HUES48 (cell line): Measurements from ENCODE around the gene CDC25B.
A peak's percentile ranks its signal among the peaks of the same experiment; 100 is the strongest.
"Not testable (repeated sequence)": the region's sequence is repeated elsewhere in the genome, so short reads cannot be mapped to it uniquely, and the experiment has no call there.

Experiments
- H3K27ac ChIP-seq: one replicate; pipeline ENCODE4 v1.7.0; 2013; ENCODE audit warnings: low read depth, low read length, inconsistent platforms
- H3K27me3 ChIP-seq: 2 replicates; pipeline ENCODE4 v1.6.1; 2013; ENCODE audit warnings: mild to moderate bottlenecking, low read length; ENCODE audit not compliant: control insufficient read depth, insufficient read depth
- H3K36me3 ChIP-seq: 2 replicates; pipeline ENCODE4 v1.6.1; 2013; ENCODE audit warnings: low read length; ENCODE audit not compliant: control insufficient read depth, insufficient read depth
- H3K4me1 ChIP-seq: 2 replicates; pipeline ENCODE4 v1.6.1; 2013; ENCODE audit warnings: mild to moderate bottlenecking, low read length; ENCODE audit not compliant: control insufficient read depth, insufficient read depth
- H3K4me3 ChIP-seq: 2 replicates; pipeline ENCODE4 v1.5.1; 2013; ENCODE audit warnings: mild to moderate bottlenecking, low read depth, low read length
- H3K9ac ChIP-seq: 2 replicates; pipeline ENCODE4 v1.6.1; 2013; ENCODE audit warnings: mild to moderate bottlenecking, low read depth, low read length, moderate library complexity
- H3K9me3 ChIP-seq: 2 replicates; pipeline ENCODE4 v1.6.1; 2013; ENCODE audit warnings: low read length; ENCODE audit not compliant: control insufficient read depth, insufficient read depth

The CDC25B gene

DNA sequence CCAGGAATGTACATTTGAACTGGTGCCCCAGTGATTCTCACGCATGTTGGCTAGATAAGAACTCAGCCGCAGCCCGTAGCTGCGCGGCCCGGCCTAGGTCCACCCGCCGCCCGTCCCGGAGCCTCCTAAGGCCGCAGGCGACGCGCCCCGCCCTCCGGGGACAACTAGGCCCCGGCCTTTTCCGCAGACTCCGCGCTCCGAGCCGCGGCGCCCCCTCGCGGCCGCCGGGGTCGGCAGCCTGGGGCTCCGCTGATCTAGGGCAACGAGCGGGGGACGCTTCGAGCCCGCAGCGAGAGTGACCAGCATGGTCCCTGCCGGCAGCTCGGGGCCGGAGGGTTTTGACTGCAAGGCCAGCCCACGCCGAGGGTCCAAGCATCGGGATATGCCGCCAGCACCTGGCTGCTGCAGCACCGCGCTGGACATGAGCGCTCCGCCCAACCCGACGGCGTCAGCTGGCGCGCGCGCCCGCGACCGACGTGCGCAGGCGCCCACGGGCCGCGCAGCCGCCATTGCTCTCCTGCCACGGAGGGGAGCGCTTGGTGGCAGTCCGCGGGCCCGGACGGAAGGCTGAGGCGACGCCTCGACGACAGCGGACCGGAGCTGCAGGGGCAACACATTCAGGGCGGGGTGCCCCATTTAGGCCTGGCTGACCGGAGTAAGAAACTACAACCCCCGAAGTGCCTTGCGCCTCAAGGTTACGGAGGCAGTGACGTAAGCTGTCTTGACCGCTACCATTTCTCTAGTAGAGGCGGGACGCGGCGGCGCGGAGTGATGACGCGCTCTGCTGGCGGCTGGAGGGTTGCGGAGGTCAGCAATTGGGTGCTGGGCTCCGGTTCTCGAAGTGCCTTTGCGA is 24.2 kb downstream of the CDC25B start, which contains the start of gene AP5S1:
Gene AP5S1, plus strand, starts transcription at position 500 of the 853 bp plus-strand sequence. CDS start 1,571 bp downstream, outside the sequence.
- Histone ChIP-seq H3K4me3 (peak within 1 kb of the TSS; percentile 95), H3K4me1 (peaks cover 12% of the 10 kb centered on the region), H3K27ac (peak within 1 kb of the TSS; percentile 96), H3K9me3 (no peaks in the 10 kb centered on the region), H3K27me3 (no peaks in the 10 kb centered on the region), H3K36me3 (peaks cover 16% of the 10 kb centered on the region), H3K9ac (peak within 1 kb of the TSS; percentile 98)

DNA sequence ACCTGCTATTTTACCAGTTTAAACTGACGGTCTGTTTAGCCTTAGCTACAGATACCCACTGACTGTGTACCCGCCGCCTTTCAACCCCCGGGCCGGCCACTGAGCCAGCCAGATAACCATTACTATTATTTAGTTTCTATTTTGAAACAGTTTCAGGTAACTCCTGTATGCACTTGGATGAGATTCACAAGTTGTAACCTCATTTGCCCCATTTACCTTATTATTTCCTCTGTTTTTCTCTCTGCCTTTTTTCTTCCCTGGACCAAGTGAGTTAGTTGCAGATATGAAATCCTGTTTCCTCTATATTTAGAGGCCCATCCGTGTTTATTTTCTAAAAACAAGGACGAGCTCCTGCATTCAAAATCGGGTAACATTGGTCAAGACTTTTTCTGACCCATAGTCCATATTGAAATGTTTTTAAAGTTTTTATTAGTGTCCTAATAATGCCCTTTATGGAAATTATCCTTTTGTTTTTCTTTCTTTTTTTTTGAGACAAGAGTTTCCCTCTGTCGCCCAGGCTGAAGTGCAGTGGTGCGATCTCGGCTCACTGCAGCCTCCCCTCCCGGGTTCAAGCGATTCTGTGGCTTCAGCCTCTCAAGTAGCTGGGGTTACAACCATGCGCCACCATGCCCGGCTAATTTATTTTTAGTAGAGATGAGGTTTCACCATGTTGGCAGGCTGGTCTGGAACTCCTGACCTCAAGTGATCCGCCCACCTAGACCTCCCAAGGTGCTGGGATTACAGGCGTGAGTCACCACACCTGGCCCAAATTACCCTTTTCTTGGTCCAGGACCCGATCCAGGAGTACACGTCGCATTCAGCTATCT is 25.0 kb downstream of the CDC25B start:
- Histone ChIP-seq H3K4me3 (peak overlapping the region; percentile 95), H3K9me3 (no peaks in the 10 kb centered on the region), H3K27ac (peak overlapping the region; percentile 96), H3K36me3 (peaks cover 16% of the 10 kb centered on the region), H3K9ac (peak overlapping the region; percentile 98), H3K27me3 (no peaks in the 10 kb centered on the region), H3K4me1 (peaks cover 7% of the 10 kb centered on the region)

DNA sequence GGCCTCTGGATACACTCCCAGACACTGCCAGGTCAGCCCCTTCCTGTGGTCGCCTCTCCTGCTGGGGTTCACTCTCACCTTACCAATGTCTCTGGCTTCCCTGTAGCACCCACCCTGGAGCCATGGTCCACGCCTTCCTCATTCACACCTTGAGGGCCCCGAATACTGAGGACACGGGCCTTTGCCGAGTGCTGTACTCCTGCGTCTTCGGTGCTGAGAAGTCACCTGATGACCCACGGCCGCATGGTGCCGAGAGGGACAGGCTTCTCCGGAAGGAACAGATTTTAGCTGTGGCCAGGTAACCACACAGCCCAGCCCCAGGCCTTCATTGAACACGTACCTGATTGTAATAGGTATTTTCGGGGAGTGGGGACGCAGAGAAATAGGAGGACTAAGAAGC is 25.9 kb downstream of the CDC25B start:
- Histone ChIP-seq H3K36me3 (peaks cover 16% of the 10 kb centered on the region), H3K4me1 (0 out of 2 replicates have a peak, but pooled peaks cover 5% of the 10 kb centered on the region), H3K9ac (no peak overlapping the region), H3K9me3 (no peaks in the 10 kb centered on the region), H3K4me3 (no peak overlapping the region), H3K27ac (no peak overlapping the region), H3K27me3 (no peaks in the 10 kb centered on the region)

GRCh38 chr20:3823881-3824280 is 27.8 kb downstream of the CDC25B start:
- H3K9ac ChIP-seq, result no peak overlapping the region

DNA sequence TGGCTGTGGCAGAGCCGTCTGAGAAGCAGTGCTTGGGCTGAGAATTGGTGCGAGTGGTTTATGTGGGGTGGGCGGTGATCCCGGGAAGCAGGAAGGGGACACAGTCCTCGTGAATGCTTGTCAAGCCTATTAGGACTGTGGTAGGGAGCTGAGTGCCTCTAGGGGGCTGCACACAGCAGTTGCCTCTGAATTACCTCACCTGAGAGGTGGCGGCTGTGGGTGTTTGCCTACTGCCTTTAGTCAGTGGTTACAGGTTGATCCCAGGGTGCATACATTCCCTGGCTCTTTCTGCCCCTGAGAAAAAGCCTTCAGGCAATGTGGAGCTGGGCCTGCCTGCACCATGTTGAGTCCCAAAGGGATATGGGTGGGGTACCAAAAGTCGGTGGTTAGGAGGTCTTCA is 29.4 kb downstream of the CDC25B start:
- H3K4me1 ChIP-seq, result no peaks in the 10 kb centered on the region
- H3K4me3 ChIP-seq, result no peak overlapping the region
- no peak overlapping the region for H3K27ac ChIP-seq
- H3K36me3 ChIP-seq, result peaks cover 16% of the 10 kb centered on the region
- no peaks in the 10 kb centered on the region for H3K27me3 ChIP-seq
- no peak overlapping the region for H3K9ac ChIP-seq
- H3K9me3 ChIP-seq, result no peaks in the 10 kb centered on the region

More at GRCh38 chr20:3823881-3824280, 27.8 kb downstream of the CDC25B start:
- H3K9me3 ChIP-seq, result no peaks in the 10 kb centered on the region
- no peak overlapping the region for H3K27ac ChIP-seq
- H3K36me3 ChIP-seq, result peaks cover 16% of the 10 kb centered on the region
- no peak overlapping the region for H3K4me3 ChIP-seq
- 0 out of 2 replicates have a peak, but pooled peaks cover 5% of the 10 kb centered on the region for H3K4me1 ChIP-seq
- H3K27me3 ChIP-seq, result no peaks in the 10 kb centered on the region

GRCh38 chr20:3826420-3826819 is 30.3 kb downstream of the CDC25B start:
- Histone ChIP-seq H3K9me3 (no peaks in the 10 kb centered on the region), H3K27ac (no peak overlapping the region), H3K4me1 (no peaks in the 10 kb centered on the region), H3K9ac (no peak overlapping the region), H3K27me3 (no peaks in the 10 kb centered on the region), H3K4me3 (no peak overlapping the region), H3K36me3 (peaks cover 16% of the 10 kb centered on the region)

GRCh38 chr20:3828798-3829197 is 32.7 kb downstream of the CDC25B start:
- no peak overlapping the region for H3K27ac ChIP-seq
- H3K36me3 ChIP-seq, result peaks cover 6% of the 10 kb centered on the region; the same call in 1 of the 2 replicates

GRCh38 chr20:3829891-3830290 is 33.8 kb downstream of the CDC25B start:
- not testable (repeated sequence) for H3K27ac ChIP-seq

More at GRCh38 chr20:3828798-3829197, 32.7 kb downstream of the CDC25B start:
- H3K9ac ChIP-seq, result no peak overlapping the region
- H3K4me1 ChIP-seq, result no peaks in the 10 kb centered on the region
- no peaks in the 10 kb centered on the region for H3K27me3 ChIP-seq
- H3K4me3 ChIP-seq, result no peak overlapping the region
- no peaks in the 10 kb centered on the region for H3K9me3 ChIP-seq

GRCh38 chr20:3836132-3836531 is 40.0 kb downstream of the CDC25B start:
- Histone ChIP-seq H3K4me3 (no peak overlapping the region), H3K9me3 (no peaks in the 10 kb centered on the region), H3K27ac (no peak overlapping the region), H3K4me1 (peaks cover 4% of the 10 kb centered on the region; the same call in 1 of the 2 replicates), H3K36me3 (no peaks in the 10 kb centered on the region), H3K9ac (no peak overlapping the region), H3K27me3 (no peaks in the 10 kb centered on the region)

More at GRCh38 chr20:3829891-3830290, 33.8 kb downstream of the CDC25B start:
- H3K36me3 ChIP-seq, H3K27me3 ChIP-seq, H3K9ac ChIP-seq, H3K4me3 ChIP-seq, H3K4me1 ChIP-seq, H3K9me3 ChIP-seq: not testable (repeated sequence)

- no peaks in the 10 kb centered on the region for H3K27me3 ChIP-seq
- H3K4me3 ChIP-seq, result no peak overlapping the region
- H3K9ac ChIP-seq, result no peak overlapping the region
- no peaks in the 10 kb centered on the region for H3K36me3 ChIP-seq
- no peaks in the 10 kb centered on the region for H3K9me3 ChIP-seq
- peaks cover 4% of the 10 kb centered on the region; the same call in 1 of the 2 replicates for H3K4me1 ChIP-seq
- no peak overlapping the region for H3K27ac ChIP-seq
Measured at GRCh38 chr20:3839328-3839727, 43.2 kb downstream of the CDC25B start.
